Measurements from ENCODE around the gene SPATA45. TPM values are rescaled to one million over a fixed set of nuclear protein-coding genes. Genes with fewer than 3 reads are reported as not detected.
"Not testable (repeated sequence)": the region's sequence is repeated elsewhere in the genome, so short reads cannot be mapped to it uniquely, and the experiment has no call there.

Gene SPATA45
- polyA plus RNA-seq, 1 of the 3 experiments (the other 2 are of a cell fraction), result not detected

GRCh38 chr1:212838145-212838544 lies 9.3 kb downstream of the SPATA45 start:
- Histone ChIP-seq H3K27me3 (ENCODE audit: insufficient read depth) (no peaks in the 10 kb centered on the region), H3K27ac (ENCODE audit: low read depth in 2 of 2, low read length in 1 of 2) (no peak overlapping the region), H3K36me3 (replicated peaks in 1 of 2; ENCODE audit: control insufficient read depth in 1 of 2, insufficient read depth in 2 of 2, low read length in 1 of 2) (no peaks in the 10 kb centered on the region), H4K20me1 (ENCODE audit: insufficient read depth) (no peaks in the 10 kb centered on the region), H3K4me2 (no peak overlapping the region), H3K9me3 (no peaks in the 10 kb centered on the region), H3F3A (replicated peaks; ENCODE audit: insufficient read depth) (no peaks in the 10 kb centered on the region), H2AFZ (ENCODE audit: low read depth) (no peak overlapping the region), H3K79me2 (ENCODE audit: insufficient read depth) (no peaks in the 10 kb centered on the region), H3K4me3 (ENCODE audit: low read depth in 2 of 2, low read length in 1 of 2) (no peak overlapping the region), H3K4me1 (ENCODE audit: control insufficient read depth in 1 of 2, insufficient read depth in 2 of 2, low read depth in 1 of 2, low read length in 1 of 2) (no peaks in the 10 kb centered on the region), H3K9ac (no peak overlapping the region), H3K9me2 (no peaks in the 10 kb centered on the region)
- TF ChIP-seq ELF1 (IDR thresholded peaks at IDR 0.05), result no peak
- no peak for TF ChIP-seq TEAD4 (IDR thresholded peaks at IDR 0.05; ENCODE audit: borderline replicate concordance, insufficient read depth)
- no peak for TF ChIP-seq RAD21 (IDR thresholded peaks at IDR 0.05; ENCODE audit: low read length)
- TF ChIP-seq CHD2 (IDR thresholded peaks at IDR 0.05; ENCODE audit: low read length, partially characterized antibody), result no peak
- TF ChIP-seq RCOR1 (IDR thresholded peaks at IDR 0.05; ENCODE audit: low read length), result no peak
- no peak for TF ChIP-seq MAX (IDR thresholded peaks at IDR 0.05; ENCODE audit: low read depth)
- no peak for TF ChIP-seq GATA2 (CRISPR knock-in tag; IDR thresholded peaks at IDR 0.05)
- TF ChIP-seq TCF12 (IDR thresholded peaks at IDR 0.05), result no peak
- TF ChIP-seq SMC3 (IDR thresholded peaks at IDR 0.05; ENCODE audit: low read depth, low read length), result no peak
- TF ChIP-seq EZH2phosphoT487 (IDR thresholded peaks at IDR 0.05; ENCODE audit: borderline replicate concordance, low read depth), result no peak
- 90% methylated on average over 5 of the region's 5 CpGs for WGBS (ENCODE audit: low lambda C conversion rate)
- ChIA-PET POLR2A (no interaction called here), CTCF (no interaction called here)
- no peak for DNase-seq

DNA sequence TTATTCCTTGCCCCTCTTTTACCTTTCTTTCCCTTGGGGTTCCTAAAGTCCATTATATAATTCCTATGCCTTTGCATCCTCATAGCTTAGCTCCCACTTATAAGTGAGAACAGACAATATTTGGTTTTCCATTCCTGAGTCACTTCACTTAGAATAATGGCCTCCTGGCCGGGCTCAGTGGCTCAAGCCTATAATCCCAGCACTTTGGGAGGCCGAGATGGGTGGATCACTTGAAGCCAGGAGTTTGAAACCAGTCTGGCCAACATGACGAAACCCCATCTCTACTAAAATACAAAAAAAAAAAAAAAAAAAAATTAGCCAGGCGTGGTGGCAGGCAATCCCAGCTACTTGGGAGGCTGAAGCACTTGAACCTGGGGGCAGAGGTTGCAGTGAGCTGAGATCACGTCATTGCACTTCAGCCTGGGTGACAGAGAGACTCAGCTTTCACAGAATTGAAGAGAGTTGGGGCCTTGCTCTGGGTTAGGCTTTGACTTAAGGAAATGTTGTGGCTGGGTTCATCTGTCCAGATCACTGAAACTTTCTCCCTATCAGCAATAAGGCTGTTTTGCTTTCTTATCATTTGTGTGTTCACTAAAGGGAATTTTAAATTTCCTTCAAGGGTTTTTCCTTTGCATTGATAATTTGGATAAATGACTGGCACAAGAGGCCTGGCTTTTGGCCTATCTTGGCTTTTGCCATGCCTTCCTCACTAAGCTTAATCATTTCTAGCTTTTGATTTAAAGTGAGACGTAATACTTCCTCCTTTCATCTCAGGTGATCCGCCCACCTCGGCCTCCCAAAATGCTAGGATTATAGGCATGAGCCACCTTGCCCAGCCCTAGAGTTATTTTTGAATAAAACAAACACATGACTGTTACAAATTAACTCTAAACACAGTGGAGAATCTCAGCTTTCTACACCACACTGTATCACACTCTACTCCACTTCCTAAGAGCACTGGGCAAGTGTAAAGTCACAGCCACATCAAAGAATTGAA lies 13.9 kb downstream of the SPATA45 start:
- H3K36me3 ChIP-seq (replicated peaks in 1 of 2; ENCODE audit: control insufficient read depth in 1 of 2, insufficient read depth in 2 of 2, low read length in 1 of 2); H3F3A ChIP-seq (replicated peaks; ENCODE audit: insufficient read depth); H3K27ac ChIP-seq (ENCODE audit: low read depth in 2 of 2, low read length in 1 of 2); H4K20me1 ChIP-seq (ENCODE audit: insufficient read depth); H2AFZ ChIP-seq (ENCODE audit: low read depth); DNase-seq; H3K9ac ChIP-seq; H3K9me3 ChIP-seq; H3K9me2 ChIP-seq; H3K4me1 ChIP-seq (ENCODE audit: control insufficient read depth in 1 of 2, insufficient read depth in 2 of 2, low read depth in 1 of 2, low read length in 1 of 2); H3K27me3 ChIP-seq (ENCODE audit: insufficient read depth); H3K79me2 ChIP-seq (ENCODE audit: insufficient read depth); H3K4me3 ChIP-seq (ENCODE audit: low read depth in 2 of 2, low read length in 1 of 2); H3K4me2 ChIP-seq: not testable (repeated sequence)
- 82% methylated on average over 8 of the region's 8 CpGs for WGBS (ENCODE audit: low lambda C conversion rate)
- ChIA-PET CTCF (interaction anchor here (0.7 to 1.3 kb wide), 2 partner anchors 25 to 57 kb away, joined by 3 read pairs; partner anchors contain the start of gene FLVCR1), POLR2A (interaction anchor here (1.2 kb wide), 1 partner anchor 24 kb away, joined by 3 read pairs; the partner anchor contains the start of gene FLVCR1)

DNA sequence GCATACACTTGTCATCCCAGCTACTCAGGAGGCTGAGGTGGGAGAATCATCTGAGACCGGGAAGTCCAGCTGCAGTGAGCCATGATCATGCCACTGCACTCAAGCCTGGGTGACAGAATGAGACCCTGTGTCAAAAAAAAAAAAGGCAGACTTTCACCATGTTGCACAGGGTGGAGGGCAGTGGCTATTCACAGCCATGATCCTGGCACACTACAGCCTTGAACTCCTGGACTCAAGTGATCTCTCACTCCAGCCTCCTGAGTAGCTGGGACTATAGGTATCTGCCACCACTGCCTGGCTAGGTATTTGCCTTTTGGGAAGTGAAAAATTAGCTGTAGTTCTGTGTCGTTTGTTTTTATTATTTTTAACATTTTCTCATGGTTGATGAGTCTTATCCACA lies 19.1 kb downstream of the SPATA45 start:
- H3K4me1 ChIP-seq (ENCODE audit: control insufficient read depth in 1 of 2, insufficient read depth in 2 of 2, low read depth in 1 of 2, low read length in 1 of 2), result no peaks in the 10 kb centered on the region
- no peak overlapping the region for H3K27ac ChIP-seq (ENCODE audit: low read depth in 2 of 2, low read length in 1 of 2)
- H3K36me3 ChIP-seq (replicated peaks in 1 of 2; ENCODE audit: control insufficient read depth in 1 of 2, insufficient read depth in 2 of 2, low read length in 1 of 2), result no peaks in the 10 kb centered on the region
- no peak for DNase-seq
- H3K4me2 ChIP-seq, result no peak overlapping the region
- no peaks in the 10 kb centered on the region for H3K27me3 ChIP-seq (ENCODE audit: insufficient read depth)
- no peaks in the 10 kb centered on the region for H4K20me1 ChIP-seq (ENCODE audit: insufficient read depth)
- H3K4me3 ChIP-seq (ENCODE audit: low read depth in 2 of 2, low read length in 1 of 2), result no peak overlapping the region
- ChIA-PET POLR2A (interaction anchor here (0.5 kb wide), 1 partner anchor 670 kb away, joined by 3 read pairs; no protein-coding TSS in a partner anchor), CTCF (interaction anchor here (1.1 to 2.3 kb wide), 2 partner anchors 13 to 79 kb away, joined by 6 read pairs; no protein-coding TSS in a partner anchor)
- H3K9me2 ChIP-seq, result no peaks in the 10 kb centered on the region
- H3K79me2 ChIP-seq (ENCODE audit: insufficient read depth), result no peaks in the 10 kb centered on the region
- WGBS (ENCODE audit: low lambda C conversion rate), result 66% methylated on average over 2 of the region's 2 CpGs
- no peaks in the 10 kb centered on the region for H3K9me3 ChIP-seq
- H3F3A ChIP-seq (replicated peaks; ENCODE audit: insufficient read depth), result no peaks in the 10 kb centered on the region
- H2AFZ ChIP-seq (ENCODE audit: low read depth), result no peak overlapping the region
- no peak overlapping the region for H3K9ac ChIP-seq
- TF ChIP-seq RFX5 (IDR thresholded peaks at IDR 0.05; ENCODE audit: low read length), result no peak
- TF ChIP-seq SIN3A (IDR thresholded peaks at IDR 0.05; ENCODE audit: borderline replicate concordance, low read depth, low read length), result no peak
- TF ChIP-seq RCOR1 (IDR thresholded peaks at IDR 0.05; ENCODE audit: low read length), result no peak
- no peak for TF ChIP-seq FOSL2 (IDR thresholded peaks at IDR 0.05; ENCODE audit: borderline replicate concordance, low read depth)
- TF ChIP-seq, protein P1, sequence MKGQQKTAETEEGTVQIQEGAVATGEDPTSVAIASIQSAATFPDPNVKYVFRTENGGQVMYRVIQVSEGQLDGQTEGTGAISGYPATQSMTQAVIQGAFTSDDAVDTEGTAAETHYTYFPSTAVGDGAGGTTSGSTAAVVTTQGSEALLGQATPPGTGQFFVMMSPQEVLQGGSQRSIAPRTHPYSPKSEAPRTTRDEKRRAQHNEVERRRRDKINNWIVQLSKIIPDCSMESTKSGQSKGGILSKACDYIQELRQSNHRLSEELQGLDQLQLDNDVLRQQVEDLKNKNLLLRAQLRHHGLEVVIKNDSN (IDR thresholded peaks at IDR 0.05; ENCODE audit: borderline replicate concordance, low read depth), result no peak
- TF ChIP-seq YY1 (IDR thresholded peaks at IDR 0.05; ENCODE audit: low read depth), result no peak
- TF ChIP-seq TEAD4 (IDR thresholded peaks at IDR 0.05; ENCODE audit: borderline replicate concordance, insufficient read depth), result no peak
- TF ChIP-seq CTCF (IDR thresholded peaks at IDR 0.05), result no peak
- TF ChIP-seq MXI1 (IDR thresholded peaks at IDR 0.05; ENCODE audit: low read depth, low read length), result no peak
- no peak for TF ChIP-seq MAX (IDR thresholded peaks at IDR 0.05; ENCODE audit: low read depth)
- TF ChIP-seq FOXJ3 (CRISPR knock-in tag; IDR thresholded peaks at IDR 0.05), result no peak
